ENCODE results near the gene KCNC4.

- TF ChIP-seq, protein P1, sequence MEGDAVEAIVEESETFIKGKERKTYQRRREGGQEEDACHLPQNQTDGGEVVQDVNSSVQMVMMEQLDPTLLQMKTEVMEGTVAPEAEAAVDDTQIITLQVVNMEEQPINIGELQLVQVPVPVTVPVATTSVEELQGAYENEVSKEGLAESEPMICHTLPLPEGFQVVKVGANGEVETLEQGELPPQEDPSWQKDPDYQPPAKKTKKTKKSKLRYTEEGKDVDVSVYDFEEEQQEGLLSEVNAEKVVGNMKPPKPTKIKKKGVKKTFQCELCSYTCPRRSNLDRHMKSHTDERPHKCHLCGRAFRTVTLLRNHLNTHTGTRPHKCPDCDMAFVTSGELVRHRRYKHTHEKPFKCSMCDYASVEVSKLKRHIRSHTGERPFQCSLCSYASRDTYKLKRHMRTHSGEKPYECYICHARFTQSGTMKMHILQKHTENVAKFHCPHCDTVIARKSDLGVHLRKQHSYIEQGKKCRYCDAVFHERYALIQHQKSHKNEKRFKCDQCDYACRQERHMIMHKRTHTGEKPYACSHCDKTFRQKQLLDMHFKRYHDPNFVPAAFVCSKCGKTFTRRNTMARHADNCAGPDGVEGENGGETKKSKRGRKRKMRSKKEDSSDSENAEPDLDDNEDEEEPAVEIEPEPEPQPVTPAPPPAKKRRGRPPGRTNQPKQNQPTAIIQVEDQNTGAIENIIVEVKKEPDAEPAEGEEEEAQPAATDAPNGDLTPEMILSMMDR (conservative IDR thresholded peaks at IDR 0.05; ENCODE audit: low read depth, low read length), result no peak
- no peak for TF ChIP-seq EZH2 (IDR thresholded peaks at IDR 0.05; ENCODE audit: borderline replicate concordance, low read depth, low read length, poor library complexity, severe bottlenecking)
These were observed 39.1 kb downstream of the KCNC4 start for GRCh38 chr1:110249256-110249655.
